HG02759 (cell line): ENCODE data around the gene IWS1.

ENCODE experiments used
- ATAC-seq: cut with Tn5 transposase; IDR thresholded peaks from one replicate; pipeline ENCODE4 v1.9.1; 2021; ENCODE audit warnings: mild to moderate bottlenecking, moderate library complexity; ENCODE audit not compliant: unreplicated experiment

IWS1 gene

DNA sequence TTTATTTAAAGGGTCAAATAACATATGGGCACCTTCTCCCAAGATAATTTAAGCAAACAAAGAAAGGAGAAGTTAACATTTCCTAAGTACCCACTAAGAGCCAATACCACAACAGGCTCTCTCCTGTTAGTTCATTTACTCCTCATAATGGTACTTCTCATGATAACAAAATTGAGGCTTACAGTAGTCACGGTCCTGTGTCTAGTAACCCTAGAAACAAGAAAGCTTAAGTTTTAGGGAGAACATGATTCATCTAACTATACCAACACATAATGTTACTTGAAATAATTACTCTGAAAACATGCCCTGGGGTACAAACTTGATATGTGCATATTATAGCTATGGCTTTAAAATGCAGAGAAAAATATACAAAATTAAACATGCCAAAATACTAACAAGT is 19.8 kb downstream of the IWS1 start:
- no peak for ATAC-seq

GRCh38 chr2:127504552-127505430 is 21.5 kb downstream of the IWS1 start:
- no peak for ATAC-seq

DNA sequence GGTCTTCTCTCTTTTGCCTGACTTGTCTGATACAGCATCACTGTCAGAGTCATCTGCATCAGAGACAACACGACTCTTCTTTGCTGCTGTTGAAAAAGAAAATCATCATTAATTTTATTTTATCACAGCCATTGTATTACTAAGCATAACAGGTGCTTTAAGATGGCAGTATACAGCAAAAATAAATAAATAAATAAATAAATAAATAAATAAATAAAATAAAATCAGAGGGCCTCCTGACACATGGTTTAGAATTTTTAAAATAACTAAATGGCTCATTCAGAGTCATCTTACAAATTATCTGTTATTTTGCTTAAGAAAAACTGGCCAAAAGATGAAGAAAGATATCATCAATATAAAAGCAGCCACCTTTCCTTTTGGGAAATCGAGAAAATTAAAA is 22.8 kb downstream of the IWS1 start:
- ATAC-seq: no peak

DNA sequence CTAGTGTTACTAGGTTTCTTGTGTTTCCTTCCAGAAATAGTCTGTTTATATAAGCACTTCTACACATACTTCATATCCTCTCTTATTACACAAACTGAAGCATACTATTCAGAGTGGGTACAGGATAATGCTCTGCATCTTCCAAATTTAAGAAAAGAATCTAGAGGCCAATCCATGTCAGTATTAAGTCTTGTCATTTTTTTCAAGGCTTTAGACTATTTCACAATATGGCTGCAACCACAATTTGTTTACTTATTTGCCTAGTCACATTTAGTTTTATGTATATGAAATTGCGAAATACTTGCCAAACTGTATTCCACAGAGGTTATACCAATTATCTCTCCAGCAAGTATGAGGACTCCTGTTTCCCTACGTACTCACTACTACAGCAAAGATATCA is 27.9 kb downstream of the IWS1 start:
- no peak for ATAC-seq

DNA sequence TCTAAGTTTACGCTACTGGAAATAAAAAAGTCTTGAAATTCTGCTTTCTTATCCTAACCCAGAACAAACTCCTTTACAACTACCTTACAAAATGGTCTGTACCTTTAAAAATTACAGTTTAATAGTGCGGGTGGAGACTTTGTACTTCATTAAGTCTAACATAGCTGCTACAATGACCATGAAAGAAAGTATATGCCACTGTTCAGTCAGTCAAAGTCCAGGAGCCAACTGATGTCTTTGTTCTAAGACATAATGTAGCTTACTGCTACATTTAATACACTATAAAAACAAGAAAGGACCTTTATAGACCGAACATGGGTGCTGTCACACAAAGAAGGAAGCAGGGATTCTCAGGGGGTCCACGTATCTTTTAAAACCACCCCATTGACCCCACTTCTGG is 36.0 kb downstream of the IWS1 start:
- ATAC-seq: no peak

- no peak for ATAC-seq
These were observed 39.8 kb downstream of the IWS1 start for GRCh38 chr2:127486247-127487058.

GRCh38 chr2:127485694-127486071 is 40.6 kb downstream of the IWS1 start:
- ATAC-seq: no peak

GRCh38 chr2:127485051-127485693 is 41.1 kb downstream of the IWS1 start:
- ATAC-seq: no peak

DNA sequence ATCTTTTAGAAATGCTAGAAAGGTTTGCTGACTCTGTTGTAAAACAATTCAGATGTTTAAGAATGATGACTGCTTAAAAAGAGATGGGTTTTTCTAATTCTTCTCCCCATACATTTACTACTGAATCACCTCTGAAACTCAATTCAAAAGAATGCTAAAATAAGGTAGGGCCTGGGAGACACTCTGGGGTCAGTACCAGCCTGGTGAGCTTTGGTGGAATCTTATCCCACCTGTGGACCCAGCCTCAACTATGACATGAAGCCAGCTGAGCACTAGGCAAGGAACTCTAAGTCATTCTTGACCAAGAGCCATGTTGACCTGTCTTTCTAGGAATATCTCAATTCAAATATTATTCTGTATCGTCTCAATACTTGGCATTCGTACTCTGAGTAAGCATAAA is 44.3 kb downstream of the IWS1 start:
- ATAC-seq: no peak

GRCh38 chr2:127479866-127480743 is 46.2 kb downstream of the IWS1 start:
- ATAC-seq: no peak

DNA sequence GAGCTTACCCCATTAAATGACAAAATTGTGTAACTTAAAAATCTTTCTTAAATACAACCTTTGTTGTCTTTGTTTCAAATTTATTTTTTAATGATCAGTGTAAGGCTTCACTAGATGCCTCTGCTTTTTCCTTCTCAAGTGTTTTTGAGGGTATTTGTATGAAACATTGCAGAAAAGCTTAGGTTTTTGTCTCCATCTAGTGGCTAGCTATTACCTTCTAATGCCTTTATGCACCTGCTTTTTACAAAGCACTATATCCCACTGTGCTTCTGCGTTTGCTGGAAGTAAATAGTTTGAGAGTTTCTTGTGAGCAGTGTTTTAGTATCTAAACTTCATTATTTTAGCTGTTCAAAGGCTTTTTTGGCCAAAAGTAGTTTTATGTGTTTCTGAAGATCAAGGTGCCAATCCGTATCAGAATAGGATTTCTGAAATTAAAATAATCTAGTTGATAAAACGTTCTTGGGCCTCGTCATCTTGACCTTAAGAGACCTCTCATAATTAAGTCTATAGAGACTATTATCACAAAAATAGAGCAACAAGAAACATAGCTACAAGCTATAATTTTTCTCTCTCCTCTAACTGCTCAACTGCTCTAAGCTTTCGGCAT is 47.0 kb downstream of the IWS1 start:
- no peak for ATAC-seq

- no peak for ATAC-seq
These were observed 50.5 kb downstream of the IWS1 start for GRCh38 chr2:127475788-127476187.

DNA sequence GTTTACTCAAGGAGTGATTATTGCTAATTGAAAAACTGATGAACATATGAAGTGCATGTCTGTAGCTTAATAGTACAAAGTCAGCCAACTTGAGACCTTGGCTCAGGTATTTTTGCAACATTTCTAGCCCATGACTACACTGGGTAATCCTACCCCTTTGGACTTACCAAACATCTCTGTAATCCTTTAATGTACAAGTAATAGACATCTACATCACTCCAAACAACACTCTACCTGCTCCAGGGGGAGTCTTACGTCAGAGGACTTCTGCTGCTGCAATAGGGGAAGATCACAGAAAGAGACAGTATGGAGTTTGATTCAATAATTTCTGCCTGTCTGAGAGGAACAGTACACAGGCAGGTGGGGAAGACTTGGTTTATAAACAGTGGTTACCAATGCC is 54.0 kb downstream of the IWS1 start:
- no peak for ATAC-seq

DNA sequence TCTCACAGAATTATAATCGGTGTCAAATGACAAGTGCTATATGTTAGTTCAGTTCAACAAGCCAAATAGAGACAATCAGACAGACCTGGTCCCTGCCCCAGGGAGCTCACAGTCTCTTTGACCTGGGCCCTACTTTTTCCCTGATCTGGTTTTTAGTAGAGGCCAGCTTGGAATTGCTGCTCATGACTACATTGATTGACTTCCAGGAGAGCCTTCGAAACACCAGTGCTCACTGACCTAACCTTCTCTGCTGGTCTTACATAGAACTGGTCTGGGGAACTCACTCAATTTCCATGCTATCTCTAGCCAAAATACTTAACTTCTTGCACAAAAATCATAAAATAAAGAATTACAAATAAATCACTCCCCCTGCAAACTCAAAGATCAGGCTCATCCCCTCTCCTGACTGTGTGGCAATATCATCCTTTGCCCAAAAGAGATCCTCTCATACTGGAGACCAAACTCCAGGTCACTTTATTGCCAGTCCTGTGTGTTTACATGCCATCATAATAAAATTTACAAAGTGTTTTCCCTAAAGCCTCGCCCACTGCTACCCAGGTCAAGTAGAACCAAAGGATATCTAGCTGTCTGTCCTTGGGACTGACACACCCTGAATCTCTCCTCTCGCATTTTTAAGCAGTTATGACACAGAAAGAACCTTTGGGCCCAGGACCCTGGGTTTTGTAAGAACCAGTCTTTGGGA is 54.9 kb downstream of the IWS1 start:
- ATAC-seq: no peak

GRCh38 chr2:127469974-127470373 is 56.3 kb downstream of the IWS1 start:
- no peak for ATAC-seq

GRCh38 chr2:127469051-127469450 is 57.2 kb downstream of the IWS1 start:
- ATAC-seq: no peak

GRCh38 chr2:127465258-127465657 is 61.0 kb downstream of the IWS1 start:
- no peak for ATAC-seq

DNA sequence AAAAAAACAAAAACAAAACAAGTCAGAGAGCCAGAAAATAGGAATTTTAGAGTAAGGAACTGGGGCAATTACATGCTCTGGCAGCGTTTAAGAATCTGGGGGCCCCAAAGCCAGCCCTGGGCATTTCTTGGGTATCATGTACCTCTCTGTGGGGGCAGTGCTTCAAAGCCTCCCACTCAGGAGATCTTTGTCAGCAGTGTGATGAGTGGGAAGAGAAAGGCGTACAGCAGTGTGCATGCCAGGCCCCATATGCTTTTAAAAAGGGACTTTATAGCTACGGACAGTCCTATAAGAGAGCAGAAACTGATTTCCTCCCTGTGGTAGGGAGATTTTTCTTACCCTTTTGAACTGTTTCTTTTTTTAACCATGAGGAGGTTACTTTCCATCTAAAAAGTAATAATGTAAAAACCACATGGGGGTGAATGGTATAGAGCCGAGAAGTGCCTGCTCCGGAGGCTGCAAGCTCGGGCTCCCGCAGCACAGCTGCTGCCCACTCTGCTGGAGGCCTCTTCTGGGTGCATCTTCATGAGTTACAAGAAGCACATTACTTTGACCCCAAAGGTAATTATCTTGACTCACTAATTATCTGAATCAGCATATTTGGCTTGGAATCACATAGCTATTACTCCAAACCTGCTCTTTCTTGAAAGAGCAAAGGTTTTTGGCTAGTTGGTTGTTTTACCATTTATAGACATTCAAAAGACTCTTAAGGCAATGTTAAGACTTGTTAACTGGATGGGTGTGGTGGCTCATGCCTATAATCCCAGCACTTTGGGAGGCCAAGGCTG is 61.6 kb downstream of the IWS1 start:
- ATAC-seq: no peak
